ENCODE results near the gene QSOX1. TPM values are rescaled to one million over a fixed set of nuclear protein-coding genes. Genes with fewer than 3 reads are reported as not detected.

The QSOX1 gene
- total RNA-seq, 1 donor from 2014 or later = 11.9 TPM

- ChIA-PET POLR2A (no interaction called here), CTCF (no interaction called here)
- ATAC-seq (ENCODE audit: low read depth) (no peak), DNase-seq (no peak)
- Mint-ChIP-seq H3K27me3 (no peaks in the 10 kb centered on the region), H3K9me3 (no peaks in the 10 kb centered on the region), H3K4me3 (no peak overlapping the region), H3K4me1 (no peaks in the 10 kb centered on the region), H3K27ac (no peak overlapping the region), H3K36me3 (ENCODE audit: low read depth) (peaks cover 54% of the 10 kb centered on the region)
- TF ChIP-seq CTCF (IDR thresholded peaks at IDR 0.05) = no peak
- intact Hi-C loops (cut with micrococcal nuclease) = no loop called here
Observed at GRCh38 chr1:180192172-180192571, 37.5 kb downstream of the QSOX1 start.

GRCh38 chr1:180193141-180194047 is 38.7 kb downstream of the QSOX1 start:
- ChIA-PET CTCF (no interaction called here), POLR2A (no interaction called here)
- ATAC-seq (ENCODE audit: low read depth) (no peak), DNase-seq (no peak)
- no peaks in the 10 kb centered on the region for H3K9me3 Mint-ChIP-seq
- intact Hi-C loops (cut with micrococcal nuclease) = no loop called here
- H3K27me3 Mint-ChIP-seq = no peaks in the 10 kb centered on the region
- no peak overlapping the region for H3K4me3 Mint-ChIP-seq
- no peak for TF ChIP-seq CTCF (IDR thresholded peaks at IDR 0.05)
- H3K27ac Mint-ChIP-seq = no peak overlapping the region
- H3K4me1 Mint-ChIP-seq = no peaks in the 10 kb centered on the region
- peaks cover 51% of the 10 kb centered on the region for H3K36me3 Mint-ChIP-seq (ENCODE audit: low read depth)

GRCh38 chr1:180194048-180194425 is 39.4 kb downstream of the QSOX1 start:
- no peak overlapping the region for H3K27ac Mint-ChIP-seq
- no peaks in the 10 kb centered on the region for H3K9me3 Mint-ChIP-seq
- DNase-seq (no peak), ATAC-seq (ENCODE audit: low read depth) (no peak)
- no peak overlapping the region for H3K4me3 Mint-ChIP-seq
- POLR2A ChIA-PET = no interaction called here
- CTCF ChIA-PET = no interaction called here
- intact Hi-C loops (cut with micrococcal nuclease) = no loop called here
- no peaks in the 10 kb centered on the region for H3K27me3 Mint-ChIP-seq
- H3K4me1 Mint-ChIP-seq = no peaks in the 10 kb centered on the region
- peaks cover 48% of the 10 kb centered on the region for H3K36me3 Mint-ChIP-seq (ENCODE audit: low read depth)
- no peak for TF ChIP-seq CTCF (IDR thresholded peaks at IDR 0.05)

- H3K27me3 Mint-ChIP-seq = no peaks in the 10 kb centered on the region
- no peak for TF ChIP-seq CTCF (IDR thresholded peaks at IDR 0.05)
- no peaks in the 10 kb centered on the region for H3K9me3 Mint-ChIP-seq
- no peak overlapping the region for H3K4me3 Mint-ChIP-seq
- intact Hi-C loops (cut with micrococcal nuclease) = no loop called here
- ATAC-seq (ENCODE audit: low read depth) (no peak), DNase-seq (no peak)
- H3K36me3 Mint-ChIP-seq (ENCODE audit: low read depth) = peaks cover 45% of the 10 kb centered on the region
- no peaks in the 10 kb centered on the region for H3K4me1 Mint-ChIP-seq
- ChIA-PET CTCF (no interaction called here), POLR2A (no interaction called here)
- no peak overlapping the region for H3K27ac Mint-ChIP-seq
Observed at GRCh38 chr1:180194546-180195207, 40.0 kb downstream of the QSOX1 start.

GRCh38 chr1:180195401-180195800 is 40.7 kb downstream of the QSOX1 start:
- ATAC-seq (ENCODE audit: low read depth) (no peak), DNase-seq (no peak)
- H3K36me3 Mint-ChIP-seq (ENCODE audit: low read depth) = peaks cover 39% of the 10 kb centered on the region
- H3K27me3 Mint-ChIP-seq = no peaks in the 10 kb centered on the region
- intact Hi-C loops (cut with micrococcal nuclease) = no loop called here
- H3K9me3 Mint-ChIP-seq = no peaks in the 10 kb centered on the region
- H3K27ac Mint-ChIP-seq = no peak overlapping the region
- no peaks in the 10 kb centered on the region for H3K4me1 Mint-ChIP-seq
- no peak overlapping the region for H3K4me3 Mint-ChIP-seq
- CTCF ChIA-PET = no interaction called here
- POLR2A ChIA-PET = no interaction called here
- no peak for TF ChIP-seq CTCF (IDR thresholded peaks at IDR 0.05)
